PC-9 (cell line): ENCODE results near the gene ARL6IP5.

Experiments used
- CTCF ChIP-seq: fragments of 200-600 bp; sonication (generic); conservative IDR thresholded peaks from 2 replicates; pipeline ENCODE4 v1.6.1; 2017; ENCODE audit warnings: mixed run types, antibody characterized with exemption, mild to moderate bottlenecking, moderate library complexity
- EZH2 ChIP-seq: fragments of 200-600 bp; sonication (generic); IDR thresholded peaks from 2 replicates; pipeline ENCODE4 v1.8.0; 2017; ENCODE audit warnings: antibody characterized with exemption, low read depth

DNA sequence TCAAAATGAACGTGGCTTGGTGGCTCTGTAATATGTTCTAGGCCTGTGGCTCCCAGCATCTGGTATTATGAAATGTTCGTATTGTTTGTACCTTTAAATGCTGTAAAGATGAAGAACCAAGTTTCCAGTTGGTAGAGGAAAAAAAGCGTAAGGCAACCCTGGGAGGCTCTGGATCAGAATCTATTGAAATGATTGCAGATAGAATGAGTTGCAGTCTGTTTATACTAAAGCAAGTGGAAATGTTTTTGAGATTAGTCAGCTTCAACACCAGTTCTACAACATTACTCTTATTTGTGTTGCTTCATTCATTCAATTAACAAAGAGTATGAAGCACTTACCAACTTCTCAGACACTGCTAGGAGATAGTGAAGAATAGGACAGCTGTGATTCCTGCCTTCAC lies 5.3 kb downstream of the ARL6IP5 start:
- TF ChIP-seq CTCF = no peak
- TF ChIP-seq EZH2 = no peak
